Duodenal mucosa (tissue), 2 donors: ENCODE data around the gene IRF5.
A peak's percentile ranks its signal among the peaks of the same experiment; 100 is the strongest.

Experiments used
- H3K27ac ChIP-seq: one replicate; pipeline ENCODE4 v1.7.0; 2013; ENCODE audit warnings: low read depth, low read length
- H3K27me3 ChIP-seq, 2 donors: one replicate each; pipeline ENCODE4 v1.7.0; 2013; ENCODE audit warnings: low read length in 2 of 2, control low read depth in 1 of 2; ENCODE audit not compliant: insufficient read depth in 2 of 2, control insufficient read depth in 1 of 2
- H3K36me3 ChIP-seq, 2 donors: one replicate each; pipeline ENCODE4 v1.7.0; 2013; ENCODE audit warnings: low read length in 2 of 2, control low read depth in 1 of 2; ENCODE audit not compliant: insufficient read depth in 2 of 2, control insufficient read depth in 1 of 2
- H3K4me1 ChIP-seq, 2 donors: one replicate each; pipeline ENCODE4 v1.7.0; 2013; ENCODE audit warnings: low read length in 2 of 2, control low read depth in 1 of 2; ENCODE audit not compliant: insufficient read depth in 2 of 2, control insufficient read depth in 1 of 2
- H3K4me3 ChIP-seq, 2 donors: one replicate each; pipeline ENCODE4 v1.7.0; 2013; ENCODE audit warnings: low read length in 2 of 2, low read depth in 1 of 2
- H3K9ac ChIP-seq, 2 donors: one replicate each; pipeline ENCODE4 v1.7.0; 2013; ENCODE audit warnings: low read length in 2 of 2, low read depth in 1 of 2
- H3K9me3 ChIP-seq, 2 donors: one replicate each; pipeline ENCODE4 v1.7.0; 2013; ENCODE audit warnings: low read length in 2 of 2, control low read depth in 1 of 2; ENCODE audit not compliant: control insufficient read depth in 1 of 2

IRF5 gene

DNA sequence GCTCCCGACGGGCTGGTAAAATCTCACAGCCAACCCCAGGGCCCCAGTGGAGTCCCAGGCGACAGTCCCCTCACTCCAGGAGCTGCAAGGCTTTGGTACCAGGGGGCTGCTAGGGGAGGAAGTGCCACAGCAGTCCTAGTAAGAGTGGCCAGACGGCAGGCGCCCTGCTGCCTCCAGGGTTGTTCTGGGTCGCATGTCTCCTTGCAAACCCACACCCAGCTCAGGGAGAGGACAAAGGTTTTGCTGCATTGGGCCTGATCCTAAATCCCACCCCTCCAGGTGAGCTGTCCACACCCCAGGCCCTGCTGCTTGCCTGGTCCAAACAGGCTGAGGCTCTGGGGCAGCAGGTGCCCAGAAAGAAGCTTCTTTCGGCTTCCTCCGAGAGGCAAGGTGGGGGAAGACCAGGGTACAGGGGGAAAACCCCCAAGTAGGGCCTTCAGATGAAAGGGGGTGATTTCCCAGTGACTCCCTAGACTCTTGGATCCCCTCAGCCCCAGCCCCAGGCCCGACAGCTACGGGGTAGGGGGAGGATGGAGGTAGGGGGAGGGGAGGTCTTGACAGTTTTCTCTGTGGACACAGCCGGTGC, 23.1 kb upstream of the IRF5 start:
- Histone ChIP-seq H3K36me3 (no peaks in the 10 kb centered on the region), H3K27me3 (peaks cover 15 to 29% of the 10 kb centered on the region in 2 donors), H3K9me3 (no peaks in the 10 kb centered on the region)

DNA sequence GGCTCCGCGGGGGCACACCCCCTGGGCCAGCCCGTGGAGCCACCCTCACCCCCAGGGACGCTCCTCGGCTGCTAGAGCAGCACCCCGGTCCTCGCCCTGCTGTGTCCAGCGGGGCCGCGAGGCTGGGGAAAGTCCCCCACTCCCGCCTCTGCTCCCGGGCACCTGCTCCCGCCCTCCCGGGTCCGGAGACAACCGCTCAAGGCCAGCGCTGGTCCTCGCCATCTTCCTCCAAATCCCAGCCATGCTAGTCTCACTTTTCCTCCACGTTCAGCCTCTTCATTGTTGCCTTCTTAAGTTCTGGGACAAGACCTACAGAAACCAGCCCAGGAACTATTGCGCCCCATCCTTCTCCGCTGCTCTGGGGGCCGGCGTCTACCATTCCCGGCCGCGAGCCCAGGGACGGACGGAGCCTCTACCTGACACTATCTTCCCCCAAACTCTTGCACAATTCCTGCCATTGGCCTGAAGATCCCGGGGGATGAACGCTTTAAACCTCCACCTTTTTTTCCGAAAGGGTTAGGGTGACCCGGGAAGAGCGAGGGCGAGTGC, 22.4 kb upstream of the IRF5 start:
- Histone ChIP-seq H3K9ac (no peak overlapping the region), H3K4me1 (peaks cover 4 to 5% of the 10 kb centered on the region in 2 donors), H3K27ac (no peak overlapping the region), H3K4me3 (peak overlapping the region in 1 of 2 donors; percentile 40), H3K36me3 (no peaks in the 10 kb centered on the region), H3K27me3 (peaks cover 13 to 27% of the 10 kb centered on the region in 2 donors), H3K9me3 (no peaks in the 10 kb centered on the region)

More for the DNA sequence above, 23.1 kb upstream of the IRF5 start:
- Histone ChIP-seq H3K4me3 (no peak overlapping the region), H3K27ac (no peak overlapping the region), H3K4me1 (peaks cover 9 to 12% of the 10 kb centered on the region in 2 donors), H3K9ac (no peak overlapping the region)

DNA sequence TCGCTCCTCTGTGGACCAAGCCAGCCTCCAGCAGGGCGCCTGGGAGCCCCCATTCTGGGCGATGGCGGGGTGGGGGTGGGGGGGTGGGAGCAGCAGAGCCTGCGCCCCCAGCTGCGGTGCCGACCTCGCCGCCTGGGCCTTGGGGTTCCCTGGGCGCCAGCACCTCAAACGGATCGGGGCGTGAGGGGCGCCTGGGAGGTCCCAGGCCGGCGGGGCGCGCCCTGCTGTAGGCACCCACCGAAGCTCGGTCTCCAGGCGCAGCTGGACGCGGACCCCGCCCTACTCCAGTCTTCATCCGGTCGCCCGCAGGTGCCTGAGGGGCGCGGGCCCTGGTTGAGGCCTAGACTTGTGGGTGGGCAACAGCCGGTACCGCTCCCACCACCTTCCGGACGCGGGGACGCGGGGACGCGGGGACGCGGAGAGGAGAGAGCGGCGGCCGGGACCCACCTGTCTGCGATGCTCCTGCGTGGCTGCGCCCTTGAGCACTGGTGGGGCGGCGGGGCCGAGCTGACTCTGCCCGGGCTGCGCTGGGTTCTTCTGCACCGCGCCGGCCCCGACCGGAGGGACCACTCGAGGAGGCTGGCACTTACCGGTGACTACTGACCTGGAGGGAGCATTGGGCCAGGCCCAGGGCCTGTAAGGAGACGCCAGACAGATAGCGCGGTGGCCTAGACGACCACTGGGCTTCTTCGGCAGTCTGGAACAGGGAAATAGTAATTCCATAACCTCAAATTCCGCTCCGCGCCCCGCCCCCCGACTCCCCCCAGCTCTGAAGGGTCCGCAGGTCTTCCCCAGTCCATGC, 21.7 kb upstream of the IRF5 start:
- Histone ChIP-seq H3K9me3 (no peaks in the 10 kb centered on the region), H3K27me3 (peaks cover 16 to 23% of the 10 kb centered on the region in 2 donors), H3K27ac (no peak overlapping the region), H3K4me1 (peaks cover 4 to 5% of the 10 kb centered on the region in 2 donors), H3K36me3 (no peaks in the 10 kb centered on the region), H3K4me3 (peak overlapping the region in 1 of 2 donors; percentile 40), H3K9ac (no peak overlapping the region)

DNA sequence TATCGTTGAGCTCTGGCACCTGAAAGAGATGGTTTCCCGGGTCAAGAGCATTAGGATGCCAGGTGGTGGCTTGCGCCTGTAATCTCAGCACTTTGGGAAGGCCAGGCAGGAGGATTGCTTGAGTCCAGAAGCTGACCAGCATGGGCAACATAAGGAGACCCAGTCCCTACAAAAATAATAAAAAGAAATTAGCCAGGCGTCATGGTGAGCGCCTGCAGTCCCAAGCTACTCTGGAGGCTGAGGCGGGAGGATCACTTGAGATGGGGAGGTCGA, 21.1 kb upstream of the IRF5 start:
- peaks cover 16 to 20% of the 10 kb centered on the region in 2 donors for H3K27me3 ChIP-seq
- no peaks in the 10 kb centered on the region for H3K36me3 ChIP-seq
- H3K9me3 ChIP-seq = no peaks in the 10 kb centered on the region
- no peak overlapping the region for H3K4me3 ChIP-seq
- H3K9ac ChIP-seq = no peak overlapping the region
- H3K27ac ChIP-seq = no peak overlapping the region
- peaks cover 4 to 5% of the 10 kb centered on the region in 2 donors for H3K4me1 ChIP-seq

DNA sequence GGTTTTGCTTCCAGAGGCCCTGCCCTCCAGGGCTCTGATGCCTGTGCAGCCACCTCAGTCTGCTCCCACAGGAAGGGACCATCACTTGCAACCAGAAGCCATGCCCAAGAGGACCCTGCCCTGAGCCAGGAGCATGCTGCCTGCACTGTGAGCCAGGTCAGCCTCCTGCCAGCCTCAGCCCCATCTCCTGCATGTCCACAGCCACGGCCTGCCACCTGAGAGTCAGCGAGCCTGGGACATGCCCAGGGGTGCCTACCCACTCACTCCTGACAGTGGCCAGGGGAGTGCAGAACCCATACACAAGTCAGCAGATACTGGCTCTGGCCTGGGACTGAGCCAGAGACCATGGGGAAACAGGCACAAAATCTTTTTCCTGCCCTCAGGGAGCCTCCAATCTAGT, 20.6 kb upstream of the IRF5 start:
- Histone ChIP-seq H3K27me3 (peaks cover 16 to 20% of the 10 kb centered on the region in 2 donors), H3K27ac (no peak overlapping the region), H3K4me1 (peaks cover 4 to 5% of the 10 kb centered on the region in 2 donors), H3K4me3 (no peak overlapping the region), H3K36me3 (no peaks in the 10 kb centered on the region), H3K9me3 (no peaks in the 10 kb centered on the region), H3K9ac (no peak overlapping the region)

DNA sequence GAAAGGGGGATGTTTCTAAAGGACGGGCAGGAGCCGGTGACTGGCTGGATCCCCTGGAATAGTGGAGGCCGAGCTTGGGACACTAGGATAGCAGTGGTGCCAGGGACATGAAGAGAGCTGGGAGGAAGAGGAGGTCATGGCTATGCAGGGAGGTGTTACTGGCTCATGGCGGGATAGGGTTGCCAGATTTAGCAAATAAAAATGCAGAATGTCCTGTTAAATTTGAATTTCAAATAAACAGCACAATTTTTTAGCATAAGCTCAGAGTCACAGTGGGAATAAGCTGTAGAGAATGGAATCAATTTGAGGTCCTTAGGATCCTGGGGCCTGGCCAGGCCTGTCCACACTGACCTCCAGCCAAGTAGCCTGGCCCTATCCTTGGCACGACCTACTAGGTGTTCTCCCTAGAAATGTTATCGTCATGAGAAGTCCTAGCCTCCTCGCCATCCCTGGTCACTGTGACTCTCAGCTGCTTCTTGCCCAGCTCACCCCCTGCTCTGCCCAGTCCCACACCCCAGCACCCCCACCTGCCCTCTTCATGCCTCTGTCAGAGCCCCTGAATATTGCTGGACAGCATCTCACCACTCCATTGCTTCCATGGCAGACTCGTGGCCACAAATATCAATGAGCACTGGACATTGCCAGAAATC, 19.6 kb upstream of the IRF5 start:
- peaks cover 4 to 5% of the 10 kb centered on the region in 2 donors for H3K4me1 ChIP-seq
- H3K36me3 ChIP-seq = no peaks in the 10 kb centered on the region
- H3K9me3 ChIP-seq = no peaks in the 10 kb centered on the region
- H3K27ac ChIP-seq = no peak overlapping the region
- H3K27me3 ChIP-seq = peaks cover 16 to 20% of the 10 kb centered on the region in 2 donors
- no peak overlapping the region for H3K9ac ChIP-seq
- no peak overlapping the region for H3K4me3 ChIP-seq

DNA sequence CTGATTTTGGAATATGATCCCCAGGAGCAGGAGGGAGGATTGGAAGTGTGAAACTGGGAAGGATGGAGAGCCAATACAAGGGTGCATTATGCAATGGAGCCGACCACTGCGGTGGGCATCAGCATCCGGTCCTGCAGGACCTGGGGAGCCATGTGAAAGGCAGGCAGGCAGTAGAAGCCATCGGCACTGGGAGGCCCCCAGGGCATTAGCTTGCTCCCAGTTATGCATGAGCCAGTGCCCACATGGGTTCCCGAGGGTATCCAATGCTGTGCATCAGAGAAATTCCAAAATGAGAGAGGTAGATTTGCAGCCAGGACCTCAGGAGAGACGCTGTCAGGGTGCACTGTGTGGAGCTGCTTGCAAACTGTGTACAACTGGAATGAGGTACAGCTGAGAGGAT, 18.5 kb upstream of the IRF5 start:
- no peaks in the 10 kb centered on the region for H3K9me3 ChIP-seq
- H3K27me3 ChIP-seq = peaks cover 11 to 15% of the 10 kb centered on the region in 2 donors

DNA sequence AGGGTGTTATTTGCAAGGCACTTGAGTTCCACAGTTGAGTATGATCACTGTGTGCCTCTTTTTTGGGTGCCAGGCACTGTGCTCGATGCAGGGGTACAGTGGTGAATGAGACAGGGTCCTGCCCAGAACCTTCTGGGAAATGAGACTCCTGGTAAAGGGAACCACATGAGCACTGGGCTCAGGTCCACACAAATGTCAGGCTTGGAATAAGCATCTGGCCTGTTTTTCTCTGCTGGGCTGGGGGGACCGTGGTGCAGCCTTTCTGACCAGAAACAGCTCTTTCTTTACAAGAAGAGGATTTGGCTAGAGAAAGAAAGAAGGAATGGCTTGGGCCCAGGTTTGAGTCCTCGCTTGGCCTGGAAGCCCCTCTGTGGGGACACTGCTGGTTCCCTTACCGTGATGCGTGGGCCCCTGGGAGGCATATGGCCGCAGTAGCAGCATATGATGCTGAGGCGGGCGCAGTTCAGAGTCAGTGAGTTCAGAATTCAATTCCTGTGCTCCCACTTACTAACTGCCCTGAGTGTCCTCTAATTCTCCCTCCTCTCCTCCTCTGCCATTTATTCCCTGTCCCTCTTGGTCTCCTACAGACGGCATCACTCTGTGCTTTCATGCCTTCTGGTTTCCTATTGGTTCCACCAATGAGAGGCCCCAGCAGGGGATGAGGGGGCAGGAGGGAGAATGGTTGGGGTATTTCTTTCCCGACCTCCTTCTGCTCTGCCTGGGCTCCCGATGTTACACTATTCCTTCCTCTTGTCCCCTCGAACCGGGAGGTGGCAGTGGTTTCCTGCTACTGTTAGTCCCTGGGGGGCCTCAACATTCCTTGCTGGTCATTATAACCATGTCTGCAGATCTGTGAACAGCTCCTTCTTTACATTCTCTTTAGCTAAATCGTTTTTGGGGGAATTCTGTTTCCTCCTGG, 17.6 kb upstream of the IRF5 start:
- H3K27me3 ChIP-seq = peaks cover 9% of the 10 kb centered on the region in 2 donors
- no peak overlapping the region for H3K27ac ChIP-seq
- H3K36me3 ChIP-seq = no peaks in the 10 kb centered on the region
- no peak overlapping the region for H3K4me3 ChIP-seq
- H3K4me1 ChIP-seq = peaks cover 0 to 4% of the 10 kb centered on the region in 2 donors
- H3K9ac ChIP-seq = no peak overlapping the region
- no peaks in the 10 kb centered on the region for H3K9me3 ChIP-seq

More for the DNA sequence above, 18.5 kb upstream of the IRF5 start:
- Histone ChIP-seq H3K4me1 (peaks cover 4 to 5% of the 10 kb centered on the region in 2 donors), H3K36me3 (no peaks in the 10 kb centered on the region), H3K4me3 (no peak overlapping the region), H3K27ac (no peak overlapping the region), H3K9ac (no peak overlapping the region)

DNA sequence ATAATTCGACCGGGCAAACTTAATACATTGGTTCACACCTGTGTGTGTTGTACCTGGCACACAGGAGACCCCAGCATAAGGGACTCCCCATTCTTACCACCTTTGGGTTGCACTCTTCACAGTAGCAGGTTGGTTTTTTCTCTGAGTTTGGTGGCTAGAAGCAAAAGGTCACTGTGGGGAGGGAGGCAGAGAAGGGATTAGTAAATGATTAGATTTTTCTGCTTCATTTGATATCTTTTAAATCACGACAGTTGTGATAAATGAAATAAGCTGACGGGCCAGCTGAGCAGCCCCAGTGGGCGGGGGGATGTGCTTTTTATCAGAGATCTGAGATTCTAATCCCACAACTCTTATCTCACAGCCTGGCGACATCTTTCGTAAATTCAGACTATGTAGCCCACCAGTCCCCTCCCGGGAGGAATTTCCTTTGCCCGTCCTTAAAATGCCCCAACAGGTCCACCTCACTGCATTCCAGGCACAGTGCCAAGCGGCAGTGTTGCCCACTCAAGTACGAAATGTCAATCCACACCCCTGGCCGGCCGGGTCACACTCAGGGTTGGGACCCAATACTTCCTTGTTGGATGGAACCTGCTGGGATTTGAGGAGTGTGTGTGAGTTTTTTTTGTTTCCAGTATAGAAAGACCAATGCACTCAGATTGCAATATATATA, 16.7 kb upstream of the IRF5 start:
- peaks cover 5 to 9% of the 10 kb centered on the region in 2 donors for H3K27me3 ChIP-seq
- H3K9me3 ChIP-seq = no peaks in the 10 kb centered on the region
- H3K36me3 ChIP-seq = no peaks in the 10 kb centered on the region
- H3K4me3 ChIP-seq = no peak overlapping the region
- no peak overlapping the region for H3K9ac ChIP-seq
- no peaks in the 10 kb centered on the region for H3K4me1 ChIP-seq
- H3K27ac ChIP-seq = no peak overlapping the region
